Measurements from ENCODE around the gene HOXD3. TPM values are rescaled to one million over a fixed set of nuclear protein-coding genes. Genes with fewer than 3 reads are reported as not detected.

Gene HOXD3
- total and polyA plus RNA-seq, 2 of the 8 experiments (the other 6 are each of a cell fraction or from before 2014, with no cell fraction given): not detected

- Histone ChIP-seq H2AK5ac (ENCODE audit: low read depth, low read length) (no peak overlapping the region), H3K27me3 (replicated peaks in 1 of 4; ENCODE audit: control insufficient read depth in 3 of 4, extremely low read depth in 1 of 4, insufficient read depth in 3 of 4, low read length in 3 of 4) (peaks cover 98 to 99% (median 99%) of the 10 kb centered on the region in 4 experiments), H2BK20ac (ENCODE audit: low read length) (no peak overlapping the region), H4K8ac (ENCODE audit: extremely low read depth, insufficient read depth, low read length) (no peak overlapping the region), H3K9ac (replicated peaks in 1 of 4; ENCODE audit: extremely low read depth in 1 of 4, low read depth in 3 of 4, low read length in 3 of 4) (no peak overlapping the region), H3K4me3 (ENCODE audit: extremely low read depth in 1 of 4, insufficient read depth in 2 of 4, low read depth in 3 of 4, low read length in 4 of 4) (no peak overlapping the region), H3K79me1 (ENCODE audit: low read depth, low read length) (no peaks in the 10 kb centered on the region), H3K4me1 (replicated peaks in 1 of 4; ENCODE audit: control insufficient read depth in 3 of 4, insufficient read depth in 4 of 4, low read length in 3 of 4) (peaks cover 0 to 21% (median 10%) of the 10 kb centered on the region in 4 experiments; a peak in 5 of 7 replicates), H2BK15ac (ENCODE audit: low read length) (no peak overlapping the region), H3K79me2 (ENCODE audit: control insufficient read depth in 1 of 2, insufficient read depth in 2 of 2, low read length in 2 of 2) (no peaks in the 10 kb centered on the region), H3K23me2 (ENCODE audit: low read depth, low read length) (0 out of 2 replicates have a peak, but pooled peaks cover 2% of the 10 kb centered on the region), H4K91ac (replicated peaks; ENCODE audit: insufficient read length, low read length) (no peak overlapping the region), H3K9me3 (ENCODE audit: insufficient read depth in 2 of 2, low read depth in 1 of 2, low read length in 1 of 2) (no peaks in the 10 kb centered on the region), H3K14ac (ENCODE audit: insufficient read length) (no peak overlapping the region), H3K36me3 (ENCODE audit: control insufficient read depth in 2 of 4, insufficient read depth in 4 of 4, low read length in 3 of 4) (peaks cover 0 to 8% (median 0%) of the 10 kb centered on the region in 4 experiments; a peak in 1 of 8 replicates), H3K4ac (replicated peaks; ENCODE audit: insufficient read length, low read depth, low read length) (no peak overlapping the region), H4K5ac (ENCODE audit: insufficient read length, low read depth, low read length) (no peak overlapping the region), H2BK120ac (replicated peaks; ENCODE audit: low read depth, low read length) (no peak overlapping the region), H4K20me1 (replicated peaks in 1 of 2; ENCODE audit: control insufficient read depth in 1 of 2, insufficient read depth in 2 of 2, low read length in 2 of 2) (peaks cover 16 to 38% of the 10 kb centered on the region in 2 experiments), H2BK12ac (ENCODE audit: low read depth, low read length) (no peak overlapping the region), H2AFZ (ENCODE audit: low read length) (no peak overlapping the region), H3K23ac (ENCODE audit: insufficient read length) (no peak overlapping the region), H3K27ac (ENCODE audit: low read depth, low read length) (no peak overlapping the region), H2BK5ac (ENCODE audit: low read depth, low read length) (no peak overlapping the region), H3K18ac (ENCODE audit: extremely low read depth, low read length) (no peak overlapping the region; the same call in 1 of the 2 replicates), H3K56ac (replicated peaks; ENCODE audit: insufficient read length, low read depth, low read length) (no peak overlapping the region), H3K4me2 (ENCODE audit: insufficient read depth in 1 of 2, low read depth in 2 of 2, low read length in 2 of 2) (peak overlapping the region in 1 of 2 experiments; percentile 18; a peak in 1 of 4 replicates)
- ChIA-PET POLR2A (ENCODE audit: partially characterized antibody) (no interaction called here), CTCF (ENCODE audit: partially characterized antibody) (interaction anchor here (0.6 to 1.2 kb wide), 2 partner anchors 12 to 32 kb away, joined by 3 read pairs; no protein-coding TSS in a partner anchor)
- TF ChIP-seq SUZ12 (IDR thresholded peaks at IDR 0.05; ENCODE audit: low read length) (0 out of 2 replicates have a peak, but pooled peaks have one; percentile 2), ATF2 (IDR thresholded peaks at IDR 0.05; ENCODE audit: low read length) (no peak), EZH2 (IDR thresholded peaks at IDR 0.05; ENCODE audit: low read depth, low read length, severe bottlenecking) (peak; percentile 79)
- FAIRE-seq (no peak), DNase-seq (ENCODE audit: low read depth in 1 of 2, low spot score in 2 of 2) (peak in 1 of 2 experiments; percentile 56)
- WGBS, 2 experiments (ENCODE audit: extremely low coverage in 1 of 2, insufficient coverage in 1 of 2, insufficient read length in 1 of 2, insufficient replicate concordance in 2 of 2, low coverage in 1 of 2, low lambda C conversion rate in 2 of 2, missing lambda C conversion rate in 1 of 2): 7% methylated on average over 11 of the region's 59 CpGs; no CpG with 5 or more reads in 1 of the 2 experiments
Observed at GRCh38 chr2:176107731-176108181, 49.4 kb upstream of the HOXD3 start.
